Activated CD4-positive, alpha-beta T cell treated with anti-CD3 and anti-CD28 coated beads, Interleukin-2, Interleukin-4, amounts not matched to agents 100 ng/mL and 50 ng/mL, durations not matched to agents 16 hours and 8 hours (primary cell): ENCODE results near the gene SMIM24.
"Not testable (repeated sequence)": the region's sequence is repeated elsewhere in the genome, so short reads cannot be mapped to it uniquely, and the experiment has no call there.

Experiments used
- DNase-seq: peaks from one replicate; pipeline ENCODE4 v3.0.0-alpha.2; 2020; ENCODE audit warnings: low spot score

The SMIM24 gene

DNA sequence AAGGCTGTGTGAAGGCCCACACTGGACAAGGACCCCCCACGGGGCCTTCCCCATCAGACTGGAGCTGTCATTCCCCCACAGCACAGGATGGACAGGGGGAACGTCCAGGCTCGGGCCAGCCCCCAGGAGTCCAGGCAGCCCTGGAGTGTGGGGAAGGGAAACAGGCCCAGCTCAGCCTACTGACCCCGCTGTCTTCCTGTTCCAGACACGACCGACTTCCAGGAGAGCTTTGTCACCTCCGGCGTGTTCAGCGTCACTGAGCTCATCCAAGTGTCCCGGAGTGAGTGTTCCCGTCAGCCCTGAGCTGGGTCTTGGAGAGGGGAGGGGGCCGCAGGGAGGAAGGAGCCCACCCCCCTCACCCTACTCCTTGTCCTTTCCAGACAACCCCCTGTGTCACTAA, 47.0 kb downstream of the SMIM24 start:
- no peak for DNase-seq

DNA sequence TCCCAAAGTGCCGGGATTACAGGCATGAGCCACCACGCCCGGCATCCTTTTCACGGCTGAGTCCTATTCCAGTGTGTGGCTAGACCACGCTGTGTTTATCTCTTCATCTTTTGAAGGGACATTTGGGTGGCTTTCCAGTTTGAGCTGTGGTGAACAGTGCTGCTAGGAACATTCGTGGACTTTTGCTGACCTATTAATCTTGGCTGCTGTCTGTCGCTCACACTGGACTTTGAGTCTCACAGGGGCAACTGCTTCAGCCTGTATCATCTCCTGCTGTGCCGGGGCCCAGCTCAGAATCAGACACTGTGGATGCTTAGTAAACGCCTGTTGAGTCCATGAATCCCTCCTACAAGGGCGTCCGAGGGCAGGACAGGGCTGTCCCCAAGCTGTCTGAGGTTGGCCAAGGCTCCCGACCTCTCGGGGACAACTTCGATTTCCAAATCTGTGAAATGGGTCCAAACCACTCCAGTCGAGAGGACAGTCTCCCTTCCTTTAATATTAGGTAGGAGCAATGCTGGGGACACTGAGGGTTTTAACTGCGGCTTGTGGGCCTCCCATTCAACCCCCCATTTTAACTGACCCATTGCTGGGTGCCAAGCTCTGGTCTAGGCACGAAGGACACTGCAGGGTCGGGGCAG, 48.4 kb downstream of the SMIM24 start:
- DNase-seq, result no peak

DNA sequence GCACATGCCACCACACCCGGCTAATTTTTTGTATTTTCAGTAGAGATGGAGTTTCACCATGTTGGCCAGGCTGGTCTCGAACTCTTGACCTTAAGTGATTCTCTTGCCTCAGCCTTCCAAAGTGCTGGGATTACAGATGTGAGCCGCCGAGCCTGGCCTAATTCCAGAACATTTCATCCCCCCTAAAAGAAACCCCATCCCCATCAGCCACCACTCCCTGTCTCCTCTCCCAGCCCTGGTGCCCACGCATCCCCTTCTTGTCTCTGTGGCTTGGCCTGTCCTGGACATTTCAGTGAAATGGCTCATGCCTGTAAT, 50.0 kb downstream of the SMIM24 start:
- DNase-seq, result not testable (repeated sequence)

DNA sequence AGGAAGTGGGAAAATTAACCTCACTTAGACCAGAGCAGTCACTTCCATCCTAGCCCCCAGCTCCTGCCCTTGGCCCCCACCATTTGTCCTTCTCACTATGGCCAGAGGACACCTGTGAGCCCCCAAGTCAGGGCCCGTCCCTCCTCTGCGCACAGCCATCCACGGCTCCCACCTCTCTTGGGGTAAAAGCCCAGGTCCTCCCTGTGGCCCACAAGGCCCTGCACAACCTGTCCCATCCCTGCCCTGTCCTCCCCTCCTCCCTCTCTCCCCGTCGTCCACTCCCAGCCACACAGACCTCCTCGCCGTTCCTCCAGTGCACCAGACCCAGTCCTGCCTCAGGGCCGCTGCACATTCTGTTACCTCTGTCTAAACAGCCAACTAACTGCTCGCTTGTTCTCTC, 53.9 kb downstream of the SMIM24 start:
- DNase-seq, result no peak
